AG10803 (cell line): ENCODE measurements around the gene SNHG17.

Source experiments
- DNase-seq: peaks from one replicate; pipeline ENCODE4 v3.0.0; 2010; ENCODE audit warnings: low read depth
- H3K4me3 ChIP-seq: 2 replicates; pipeline ENCODE4 v1.5.1; 2011; ENCODE audit warnings: mild to moderate bottlenecking, low read length, control low read depth
- TF ChIP-seq, protein P1 (sequence below): conservative IDR thresholded peaks from 2 replicates; pipeline ENCODE4 v1.5.1; 2011; ENCODE audit warnings: mild to moderate bottlenecking, low read length, control low read depth, inconsistent platforms

The SNHG17 gene

DNA sequence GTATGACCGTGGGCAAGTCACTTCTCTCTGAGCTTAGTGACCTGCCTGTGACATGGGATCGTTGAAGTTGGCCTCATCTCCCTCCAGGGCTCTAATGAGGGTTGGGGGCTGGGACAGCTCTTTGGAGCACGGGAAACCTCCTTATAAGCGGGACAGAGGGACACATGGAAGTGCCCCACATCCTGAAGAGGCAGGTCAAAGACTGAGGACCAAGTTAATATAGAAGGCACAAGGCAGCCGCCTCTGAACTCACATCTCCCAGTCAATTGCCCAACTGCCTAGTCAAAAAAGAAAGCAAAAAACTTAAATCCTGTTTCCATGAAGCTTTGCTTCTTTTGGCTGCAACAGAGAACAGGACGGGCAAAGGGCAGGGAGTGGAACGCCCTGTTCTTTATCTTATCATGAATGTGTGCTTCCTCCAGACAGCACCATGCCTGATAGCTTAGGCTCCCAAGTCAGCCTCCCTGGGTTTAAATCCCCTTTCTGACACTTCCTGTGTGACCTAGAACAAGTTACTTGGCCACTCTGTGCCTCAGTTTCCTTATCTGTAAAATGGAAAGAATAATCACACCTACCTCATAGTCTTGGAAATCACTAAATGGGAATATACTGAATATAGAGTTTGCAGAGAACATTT, 61.8 kb downstream of the SNHG17 start:
- H3K4me3 ChIP-seq, result no peak overlapping the region
- DNase-seq, result no peak
- TF ChIP-seq, protein P1, sequence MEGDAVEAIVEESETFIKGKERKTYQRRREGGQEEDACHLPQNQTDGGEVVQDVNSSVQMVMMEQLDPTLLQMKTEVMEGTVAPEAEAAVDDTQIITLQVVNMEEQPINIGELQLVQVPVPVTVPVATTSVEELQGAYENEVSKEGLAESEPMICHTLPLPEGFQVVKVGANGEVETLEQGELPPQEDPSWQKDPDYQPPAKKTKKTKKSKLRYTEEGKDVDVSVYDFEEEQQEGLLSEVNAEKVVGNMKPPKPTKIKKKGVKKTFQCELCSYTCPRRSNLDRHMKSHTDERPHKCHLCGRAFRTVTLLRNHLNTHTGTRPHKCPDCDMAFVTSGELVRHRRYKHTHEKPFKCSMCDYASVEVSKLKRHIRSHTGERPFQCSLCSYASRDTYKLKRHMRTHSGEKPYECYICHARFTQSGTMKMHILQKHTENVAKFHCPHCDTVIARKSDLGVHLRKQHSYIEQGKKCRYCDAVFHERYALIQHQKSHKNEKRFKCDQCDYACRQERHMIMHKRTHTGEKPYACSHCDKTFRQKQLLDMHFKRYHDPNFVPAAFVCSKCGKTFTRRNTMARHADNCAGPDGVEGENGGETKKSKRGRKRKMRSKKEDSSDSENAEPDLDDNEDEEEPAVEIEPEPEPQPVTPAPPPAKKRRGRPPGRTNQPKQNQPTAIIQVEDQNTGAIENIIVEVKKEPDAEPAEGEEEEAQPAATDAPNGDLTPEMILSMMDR, result no peak

DNA sequence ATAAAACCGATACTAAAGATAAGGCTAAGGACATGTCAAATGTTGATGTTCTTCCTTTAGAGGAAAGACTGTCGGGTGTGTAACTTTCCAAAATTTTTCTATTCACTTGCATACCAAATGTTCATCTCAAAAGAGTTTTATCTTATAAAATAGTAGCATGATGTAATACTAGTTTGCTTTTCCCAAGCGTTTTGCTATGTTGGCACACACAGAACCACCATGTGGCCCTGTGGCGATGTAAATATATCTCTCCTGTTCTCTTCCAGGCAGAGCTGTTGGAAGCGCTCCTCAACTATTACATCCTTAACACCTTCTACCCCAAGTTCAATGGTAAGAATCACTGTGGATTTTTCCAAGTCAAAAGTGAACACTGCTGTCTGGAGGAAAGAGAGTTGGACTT, 62.3 kb downstream of the SNHG17 start:
- no peak overlapping the region for H3K4me3 ChIP-seq
- DNase-seq, result peak; percentile 5
- TF ChIP-seq, protein P1, result no peak
